Measurements from ENCODE around the gene OBP2A. TPM values are rescaled to one million over a fixed set of nuclear protein-coding genes. Genes with fewer than 3 reads are reported as not detected.

The OBP2A gene
- total RNA-seq, 2 donors from 2014 or later: 19.7 TPM; not detected in 1

DNA sequence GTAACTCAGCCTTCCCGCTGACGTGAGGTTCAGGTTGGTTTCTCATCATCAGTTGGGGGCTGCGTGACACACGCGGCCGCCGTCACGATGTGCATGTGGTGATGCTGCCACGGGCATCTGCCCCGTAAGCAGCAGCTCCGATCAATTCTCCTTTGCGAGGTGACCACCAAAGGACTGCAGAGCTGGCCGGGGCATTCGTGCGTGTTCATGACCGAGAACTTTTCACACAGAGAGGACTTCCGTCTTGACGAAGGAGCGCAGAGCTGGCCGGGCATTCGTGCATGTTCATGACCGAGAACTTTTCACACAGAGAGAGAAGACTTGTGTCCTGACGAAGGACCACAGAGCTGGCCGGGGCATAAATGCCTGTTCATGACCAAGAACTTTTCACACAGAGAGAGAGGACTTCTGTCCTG is 28.5 kb upstream of the OBP2A start:
- no peak overlapping the region for H3K27ac ChIP-seq
- no peak for TF ChIP-seq POLR2AphosphoS5 (IDR thresholded peaks at IDR 0.05)
- TF ChIP-seq, protein P1, sequence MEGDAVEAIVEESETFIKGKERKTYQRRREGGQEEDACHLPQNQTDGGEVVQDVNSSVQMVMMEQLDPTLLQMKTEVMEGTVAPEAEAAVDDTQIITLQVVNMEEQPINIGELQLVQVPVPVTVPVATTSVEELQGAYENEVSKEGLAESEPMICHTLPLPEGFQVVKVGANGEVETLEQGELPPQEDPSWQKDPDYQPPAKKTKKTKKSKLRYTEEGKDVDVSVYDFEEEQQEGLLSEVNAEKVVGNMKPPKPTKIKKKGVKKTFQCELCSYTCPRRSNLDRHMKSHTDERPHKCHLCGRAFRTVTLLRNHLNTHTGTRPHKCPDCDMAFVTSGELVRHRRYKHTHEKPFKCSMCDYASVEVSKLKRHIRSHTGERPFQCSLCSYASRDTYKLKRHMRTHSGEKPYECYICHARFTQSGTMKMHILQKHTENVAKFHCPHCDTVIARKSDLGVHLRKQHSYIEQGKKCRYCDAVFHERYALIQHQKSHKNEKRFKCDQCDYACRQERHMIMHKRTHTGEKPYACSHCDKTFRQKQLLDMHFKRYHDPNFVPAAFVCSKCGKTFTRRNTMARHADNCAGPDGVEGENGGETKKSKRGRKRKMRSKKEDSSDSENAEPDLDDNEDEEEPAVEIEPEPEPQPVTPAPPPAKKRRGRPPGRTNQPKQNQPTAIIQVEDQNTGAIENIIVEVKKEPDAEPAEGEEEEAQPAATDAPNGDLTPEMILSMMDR (IDR thresholded peaks at IDR 0.05): no peak
- H3K27me3 ChIP-seq (replicated peaks; ENCODE audit: insufficient read depth): no peaks in the 10 kb centered on the region
- WGBS: 86% methylated on average over 24 of the region's 24 CpGs
- no peak overlapping the region for H3K4me3 ChIP-seq
- DNase-seq (ENCODE audit: low spot score): no peak
- no peaks in the 10 kb centered on the region for H3K9me3 ChIP-seq
- intact Hi-C loops (cut with DNase I): no loop called here
- H3K36me3 ChIP-seq: no peaks in the 10 kb centered on the region
- H3K4me1 ChIP-seq (replicated peaks): no peaks in the 10 kb centered on the region

DNA sequence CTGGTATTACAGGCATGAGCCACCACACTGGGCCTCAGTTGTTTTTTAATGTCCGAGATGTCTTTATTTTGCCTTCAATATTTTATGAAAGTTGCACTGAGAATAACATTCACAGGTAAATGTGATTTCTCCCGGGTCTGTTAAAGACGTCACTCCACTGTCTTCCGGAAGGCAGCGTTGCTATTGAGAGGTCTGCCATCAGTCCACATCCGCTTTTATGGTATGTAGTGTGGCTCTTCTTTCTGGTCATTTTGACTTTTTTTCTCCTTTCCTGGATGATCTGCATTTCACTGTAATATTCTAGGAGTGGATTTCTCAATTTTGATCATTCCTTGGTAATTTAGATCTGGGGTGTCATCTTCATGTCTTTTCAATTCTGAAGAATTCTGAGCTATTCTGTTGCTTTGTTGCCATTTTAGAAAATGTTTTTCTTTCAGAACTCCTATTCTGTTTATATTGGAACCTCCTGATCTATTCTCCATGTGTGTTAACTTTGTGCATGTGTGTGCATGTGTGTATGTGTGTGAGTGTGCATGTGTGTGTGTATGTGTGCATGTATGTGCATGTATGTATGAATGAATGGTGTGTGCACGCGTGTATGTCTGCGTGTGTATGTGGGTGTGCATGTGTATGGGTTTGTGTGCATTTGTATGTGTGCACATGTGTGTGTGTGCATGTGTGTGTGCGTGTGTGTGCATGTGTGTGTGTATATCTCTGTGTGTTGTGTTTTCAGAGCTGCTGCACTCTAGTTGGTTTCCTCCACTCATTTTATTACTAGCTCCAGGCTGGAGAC is 26.6 kb upstream of the OBP2A start:
- Histone ChIP-seq H3K27me3 (replicated peaks; ENCODE audit: insufficient read depth) (no peaks in the 10 kb centered on the region), H3K36me3 (no peaks in the 10 kb centered on the region), H3K4me1 (replicated peaks) (no peaks in the 10 kb centered on the region), H3K4me3 (no peak overlapping the region), H3K9me3 (no peaks in the 10 kb centered on the region), H3K27ac (no peak overlapping the region)
- WGBS: 96% methylated on average over 10 of the region's 10 CpGs
- TF ChIP-seq, protein P1 (IDR thresholded peaks at IDR 0.05): no peak
- TF ChIP-seq POLR2AphosphoS5 (IDR thresholded peaks at IDR 0.05): no peak
- TF ChIP-seq POLR2A (IDR thresholded peaks at IDR 0.05): no peak
- intact Hi-C loops (cut with DNase I): no loop called here
- no peak for DNase-seq (ENCODE audit: low spot score)

DNA sequence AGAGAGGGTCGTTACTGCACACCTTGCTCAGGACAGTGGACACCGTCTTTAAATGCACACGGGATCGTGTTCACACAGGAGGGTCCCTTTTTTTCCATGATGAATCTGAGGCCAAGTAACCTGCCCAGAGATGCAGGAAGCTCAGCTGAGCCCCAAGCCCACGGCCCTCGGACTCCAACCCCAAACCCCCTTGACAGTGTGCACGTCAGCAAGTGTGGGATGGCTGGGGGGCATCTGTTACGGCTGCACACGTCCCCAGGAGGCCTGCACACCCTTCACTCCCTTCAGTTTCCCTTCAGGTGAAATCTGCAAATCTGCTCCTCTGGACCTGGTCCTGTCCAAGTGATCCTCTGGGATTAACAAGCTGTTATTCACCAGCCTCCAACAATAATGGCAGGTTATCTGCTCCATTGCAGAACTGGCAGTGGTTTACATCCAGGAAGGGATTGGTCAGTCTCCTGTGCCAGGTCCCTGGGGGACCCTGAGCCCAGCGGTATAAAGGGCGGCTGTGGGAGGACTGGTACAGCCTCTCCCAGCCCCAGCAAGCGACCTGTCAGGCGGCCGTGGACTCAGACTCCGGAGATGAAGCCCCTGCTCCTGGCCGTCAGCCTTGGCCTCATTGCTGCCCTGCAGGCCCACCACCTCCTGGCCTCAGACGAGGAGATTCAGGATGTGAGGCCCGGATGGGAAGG is 24.9 kb upstream of the OBP2A start, which contains the start of gene LCN1:
Gene LCN1, plus strand, starts transcription at position 525 of the 692 bp plus-strand sequence. Its CDS starts 58 bp downstream, at position 583.
- WGBS: 77% methylated on average over 18 of the region's 18 CpGs
- Histone ChIP-seq H3K36me3 (no peaks in the 10 kb centered on the region), H3K9me3 (no peaks in the 10 kb centered on the region), H3K27me3 (replicated peaks; ENCODE audit: insufficient read depth) (no peaks in the 10 kb centered on the region), H3K27ac (no peak within 1 kb of the TSS), H3K4me1 (replicated peaks) (no peaks in the 10 kb centered on the region), H3K4me3 (no peak within 1 kb of the TSS)
- TF ChIP-seq, protein P1 (IDR thresholded peaks at IDR 0.05): no peak
- no peak for TF ChIP-seq POLR2A (IDR thresholded peaks at IDR 0.05)
- TF ChIP-seq POLR2AphosphoS5 (IDR thresholded peaks at IDR 0.05): no peak
- intact Hi-C loops (cut with DNase I): no loop called here
- no peak for DNase-seq (ENCODE audit: low spot score)

DNA sequence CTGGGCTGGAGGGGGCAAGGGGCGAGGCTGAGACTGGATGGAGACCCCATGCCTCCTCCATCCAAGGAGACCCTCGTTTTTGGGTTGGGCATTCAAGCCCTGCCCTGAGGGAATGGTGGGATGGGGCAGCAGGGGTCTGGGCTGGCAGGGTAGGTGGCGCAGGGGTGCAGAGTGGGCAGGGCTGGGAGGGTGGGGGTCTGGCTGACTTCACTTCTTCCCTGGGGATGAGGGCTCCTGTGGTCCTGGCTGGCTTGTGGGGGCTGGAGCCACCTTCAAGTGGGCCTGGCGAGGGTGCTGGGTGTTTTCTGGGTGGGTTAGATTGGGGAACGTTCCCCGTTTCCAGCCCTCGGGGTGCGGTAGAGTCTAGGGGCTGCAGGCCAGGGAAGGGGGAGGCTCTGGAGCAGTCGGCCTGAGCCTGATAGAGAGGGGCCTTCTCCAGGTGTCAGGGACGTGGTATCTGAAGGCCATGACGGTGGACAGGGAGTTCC is 24.3 kb upstream of the OBP2A start:
- WGBS: 88% methylated on average over 11 of the region's 11 CpGs
- intact Hi-C loops (cut with DNase I): no loop called here
- no peaks in the 10 kb centered on the region for H3K9me3 ChIP-seq
- no peaks in the 10 kb centered on the region for H3K36me3 ChIP-seq
- H3K4me1 ChIP-seq (replicated peaks): no peaks in the 10 kb centered on the region
- no peak for DNase-seq (ENCODE audit: low spot score)
- no peak overlapping the region for H3K27ac ChIP-seq
- no peak for TF ChIP-seq POLR2AphosphoS5 (IDR thresholded peaks at IDR 0.05)
- TF ChIP-seq POLR2A (IDR thresholded peaks at IDR 0.05): no peak
- TF ChIP-seq, protein P1 (IDR thresholded peaks at IDR 0.05): no peak
- H3K4me3 ChIP-seq: no peak overlapping the region
- H3K27me3 ChIP-seq (replicated peaks; ENCODE audit: insufficient read depth): no peaks in the 10 kb centered on the region
